ENCODE measurements around the gene ARHGEF4.

Gene ARHGEF4

DNA sequence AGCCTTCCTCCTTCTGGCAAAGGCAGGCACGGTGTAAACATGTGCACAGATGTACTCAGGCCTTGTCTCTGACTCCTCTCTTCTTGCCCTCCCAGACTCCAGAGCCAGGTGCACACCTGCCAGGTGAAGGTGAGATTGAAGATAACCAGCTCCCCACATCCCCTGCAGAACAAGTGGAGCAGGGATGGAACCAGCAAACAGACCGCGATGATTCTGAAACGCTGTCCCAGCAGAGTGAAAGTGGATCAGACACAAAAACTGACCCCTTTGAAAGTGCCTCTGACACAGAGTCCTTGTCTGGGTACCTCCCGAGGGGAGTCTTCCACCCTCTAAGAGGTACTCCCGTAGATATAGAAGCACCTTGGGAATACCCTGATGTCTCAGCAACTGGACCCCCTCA, 77.2 kb downstream of the ARHGEF4 start:
- Histone ChIP-seq H4K20me1 (ENCODE audit: insufficient read depth, low read length) (no peaks in the 10 kb centered on the region), H3K4me2 (ENCODE audit: low read depth, low read length) (no peak overlapping the region), H3K4me3 (ENCODE audit: low read length) (no peak overlapping the region), H3K79me2 (ENCODE audit: low read length) (no peaks in the 10 kb centered on the region), H2AFZ (ENCODE audit: low read length) (no peak overlapping the region), H3F3A (ENCODE audit: insufficient read depth, low read length) (no peaks in the 10 kb centered on the region), H3K27me3 (replicated peaks; ENCODE audit: insufficient read depth, low read length) (no peaks in the 10 kb centered on the region), H3K9me2 (replicated peaks; ENCODE audit: insufficient read depth, low read length) (no peaks in the 10 kb centered on the region), H3K9me3 (replicated peaks; ENCODE audit: insufficient read depth, low read length) (no peaks in the 10 kb centered on the region), H3K9ac (ENCODE audit: low read length) (no peak overlapping the region), H3K36me3 (replicated peaks; ENCODE audit: insufficient read depth, low read length) (no peaks in the 10 kb centered on the region), H3K27ac (ENCODE audit: low read length) (no peak overlapping the region), H3K4me1 (ENCODE audit: low read length) (no peaks in the 10 kb centered on the region)
- TF ChIP-seq CTCF (IDR thresholded peaks at IDR 0.05; ENCODE audit: low read length), result no peak
- TF ChIP-seq EZH2phosphoT487 (IDR thresholded peaks at IDR 0.05; ENCODE audit: low read length), result no peak
- no peak for TF ChIP-seq EZH2 (optimal IDR thresholded peaks at IDR 0.05; ENCODE audit: low read depth, low read length)
- DNase-seq, result no peak

DNA sequence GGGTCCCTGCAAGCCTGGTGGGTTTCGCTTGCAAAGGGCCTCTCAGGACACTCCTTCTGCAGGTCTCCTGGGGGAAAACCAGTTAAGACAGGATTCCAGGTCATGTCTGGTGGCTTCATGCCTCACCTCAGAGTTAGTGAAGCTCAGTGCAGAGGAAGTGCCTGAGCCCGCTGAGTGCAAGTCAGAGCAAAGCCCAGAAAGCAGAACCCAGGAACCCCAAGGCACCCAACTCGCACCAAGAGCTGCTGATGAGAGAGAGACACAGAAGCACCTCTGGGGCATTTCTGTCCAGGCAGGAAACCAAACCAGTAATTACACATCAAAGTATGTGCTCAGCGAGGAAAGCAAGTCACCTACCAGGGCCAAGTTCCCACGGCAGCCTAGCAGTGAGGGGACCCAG, 78.4 kb downstream of the ARHGEF4 start:
- no peaks in the 10 kb centered on the region for H3K27me3 ChIP-seq (replicated peaks; ENCODE audit: insufficient read depth, low read length)
- H3K4me1 ChIP-seq (ENCODE audit: low read length), result no peaks in the 10 kb centered on the region
- H3K79me2 ChIP-seq (ENCODE audit: low read length), result no peaks in the 10 kb centered on the region
- no peak overlapping the region for H2AFZ ChIP-seq (ENCODE audit: low read length)
- no peaks in the 10 kb centered on the region for H3K9me3 ChIP-seq (replicated peaks; ENCODE audit: insufficient read depth, low read length)
- H3K9ac ChIP-seq (ENCODE audit: low read length), result no peak overlapping the region
- H3K27ac ChIP-seq (ENCODE audit: low read length), result no peak overlapping the region
- H3K9me2 ChIP-seq (replicated peaks; ENCODE audit: insufficient read depth, low read length), result no peaks in the 10 kb centered on the region
- no peak for DNase-seq
- H3K36me3 ChIP-seq (replicated peaks; ENCODE audit: insufficient read depth, low read length), result no peaks in the 10 kb centered on the region
- no peak overlapping the region for H3K4me2 ChIP-seq (ENCODE audit: low read depth, low read length)
- no peaks in the 10 kb centered on the region for H4K20me1 ChIP-seq (ENCODE audit: insufficient read depth, low read length)
- no peaks in the 10 kb centered on the region for H3F3A ChIP-seq (ENCODE audit: insufficient read depth, low read length)
- H3K4me3 ChIP-seq (ENCODE audit: low read length), result no peak overlapping the region
- TF ChIP-seq EZH2 (optimal IDR thresholded peaks at IDR 0.05; ENCODE audit: low read depth, low read length) (no peak), EZH2phosphoT487 (IDR thresholded peaks at IDR 0.05; ENCODE audit: low read length) (no peak), CTCF (IDR thresholded peaks at IDR 0.05; ENCODE audit: low read length) (no peak)

- Histone ChIP-seq H3K9me3 (replicated peaks; ENCODE audit: insufficient read depth, low read length) (no peaks in the 10 kb centered on the region), H3F3A (ENCODE audit: insufficient read depth, low read length) (no peaks in the 10 kb centered on the region), H3K4me1 (ENCODE audit: low read length) (no peaks in the 10 kb centered on the region), H3K27me3 (replicated peaks; ENCODE audit: insufficient read depth, low read length) (no peaks in the 10 kb centered on the region), H3K4me2 (ENCODE audit: low read depth, low read length) (no peak overlapping the region), H3K9me2 (replicated peaks; ENCODE audit: insufficient read depth, low read length) (no peaks in the 10 kb centered on the region), H3K9ac (ENCODE audit: low read length) (no peak overlapping the region), H3K27ac (ENCODE audit: low read length) (no peak overlapping the region), H3K4me3 (ENCODE audit: low read length) (no peak overlapping the region), H4K20me1 (ENCODE audit: insufficient read depth, low read length) (no peaks in the 10 kb centered on the region), H3K79me2 (ENCODE audit: low read length) (no peaks in the 10 kb centered on the region), H2AFZ (ENCODE audit: low read length) (no peak overlapping the region), H3K36me3 (replicated peaks; ENCODE audit: insufficient read depth, low read length) (no peaks in the 10 kb centered on the region)
- no peak for DNase-seq
- no peak for TF ChIP-seq EZH2 (optimal IDR thresholded peaks at IDR 0.05; ENCODE audit: low read depth, low read length)
- no peak for TF ChIP-seq EZH2phosphoT487 (IDR thresholded peaks at IDR 0.05; ENCODE audit: low read length)
- no peak for TF ChIP-seq CTCF (IDR thresholded peaks at IDR 0.05; ENCODE audit: low read length)
Observed at GRCh38 chr2:130915595-130916437, 79.1 kb downstream of the ARHGEF4 start.
